ENCODE data around the gene ZSCAN12.

GRCh38 chr6:28355743-28356665 lies 43.5 kb downstream of the ZSCAN12 start:
- TF ChIP-seq, protein P1, sequence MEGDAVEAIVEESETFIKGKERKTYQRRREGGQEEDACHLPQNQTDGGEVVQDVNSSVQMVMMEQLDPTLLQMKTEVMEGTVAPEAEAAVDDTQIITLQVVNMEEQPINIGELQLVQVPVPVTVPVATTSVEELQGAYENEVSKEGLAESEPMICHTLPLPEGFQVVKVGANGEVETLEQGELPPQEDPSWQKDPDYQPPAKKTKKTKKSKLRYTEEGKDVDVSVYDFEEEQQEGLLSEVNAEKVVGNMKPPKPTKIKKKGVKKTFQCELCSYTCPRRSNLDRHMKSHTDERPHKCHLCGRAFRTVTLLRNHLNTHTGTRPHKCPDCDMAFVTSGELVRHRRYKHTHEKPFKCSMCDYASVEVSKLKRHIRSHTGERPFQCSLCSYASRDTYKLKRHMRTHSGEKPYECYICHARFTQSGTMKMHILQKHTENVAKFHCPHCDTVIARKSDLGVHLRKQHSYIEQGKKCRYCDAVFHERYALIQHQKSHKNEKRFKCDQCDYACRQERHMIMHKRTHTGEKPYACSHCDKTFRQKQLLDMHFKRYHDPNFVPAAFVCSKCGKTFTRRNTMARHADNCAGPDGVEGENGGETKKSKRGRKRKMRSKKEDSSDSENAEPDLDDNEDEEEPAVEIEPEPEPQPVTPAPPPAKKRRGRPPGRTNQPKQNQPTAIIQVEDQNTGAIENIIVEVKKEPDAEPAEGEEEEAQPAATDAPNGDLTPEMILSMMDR (IDR thresholded peaks at IDR 0.05) = peak; percentile 78 to 92 (median 88)
- peak in 1 of 2 donors; percentile 17 for TF ChIP-seq POLR2A (IDR thresholded peaks at IDR 0.05)

Data from thyroid gland (tissue), 4 donors.